Astrocyte (in vitro differentiated cells and primary cell): Measurements from ENCODE around the gene ANKRD1.

Source experiments
- CTCF ChIP-seq: IDR thresholded peaks from 2 replicates; pipeline ENCODE4 v1.5.1; 2011; ENCODE audit warnings: low read depth, mild to moderate bottlenecking, inconsistent platforms, low read length, moderate library complexity; ENCODE audit not compliant: insufficient read depth
- EZH2 ChIP-seq: IDR thresholded peaks from 2 replicates; pipeline ENCODE4 v1.6.1; 2012; ENCODE audit warnings: mild to moderate bottlenecking, low read length, inconsistent platforms; ENCODE audit not compliant: insufficient read depth

GRCh38 chr10:90916392-90917237 is 4.3 kb downstream of the ANKRD1 start:
- TF ChIP-seq CTCF (no peak), EZH2 (no peak)
